GM12874 (cell line): Measurements from ENCODE around the gene NTRK3.

Experiments used
- TF ChIP-seq, protein P1 (sequence below): IDR thresholded peaks from 2 replicates; pipeline ENCODE4 v1.5.1; 2011; ENCODE audit warnings: low read depth, mild to moderate bottlenecking, control low read depth, low read length, moderate library complexity; ENCODE audit not compliant: insufficient read depth

Gene NTRK3

GRCh38 chr15:88239594-88239993 lies 16.9 kb downstream of the NTRK3 start:
- TF ChIP-seq, protein P1, sequence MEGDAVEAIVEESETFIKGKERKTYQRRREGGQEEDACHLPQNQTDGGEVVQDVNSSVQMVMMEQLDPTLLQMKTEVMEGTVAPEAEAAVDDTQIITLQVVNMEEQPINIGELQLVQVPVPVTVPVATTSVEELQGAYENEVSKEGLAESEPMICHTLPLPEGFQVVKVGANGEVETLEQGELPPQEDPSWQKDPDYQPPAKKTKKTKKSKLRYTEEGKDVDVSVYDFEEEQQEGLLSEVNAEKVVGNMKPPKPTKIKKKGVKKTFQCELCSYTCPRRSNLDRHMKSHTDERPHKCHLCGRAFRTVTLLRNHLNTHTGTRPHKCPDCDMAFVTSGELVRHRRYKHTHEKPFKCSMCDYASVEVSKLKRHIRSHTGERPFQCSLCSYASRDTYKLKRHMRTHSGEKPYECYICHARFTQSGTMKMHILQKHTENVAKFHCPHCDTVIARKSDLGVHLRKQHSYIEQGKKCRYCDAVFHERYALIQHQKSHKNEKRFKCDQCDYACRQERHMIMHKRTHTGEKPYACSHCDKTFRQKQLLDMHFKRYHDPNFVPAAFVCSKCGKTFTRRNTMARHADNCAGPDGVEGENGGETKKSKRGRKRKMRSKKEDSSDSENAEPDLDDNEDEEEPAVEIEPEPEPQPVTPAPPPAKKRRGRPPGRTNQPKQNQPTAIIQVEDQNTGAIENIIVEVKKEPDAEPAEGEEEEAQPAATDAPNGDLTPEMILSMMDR, result no peak

- TF ChIP-seq, protein P1, result no peak
Observed at GRCh38 chr15:88238618-88239430, 17.7 kb downstream of the NTRK3 start.

DNA sequence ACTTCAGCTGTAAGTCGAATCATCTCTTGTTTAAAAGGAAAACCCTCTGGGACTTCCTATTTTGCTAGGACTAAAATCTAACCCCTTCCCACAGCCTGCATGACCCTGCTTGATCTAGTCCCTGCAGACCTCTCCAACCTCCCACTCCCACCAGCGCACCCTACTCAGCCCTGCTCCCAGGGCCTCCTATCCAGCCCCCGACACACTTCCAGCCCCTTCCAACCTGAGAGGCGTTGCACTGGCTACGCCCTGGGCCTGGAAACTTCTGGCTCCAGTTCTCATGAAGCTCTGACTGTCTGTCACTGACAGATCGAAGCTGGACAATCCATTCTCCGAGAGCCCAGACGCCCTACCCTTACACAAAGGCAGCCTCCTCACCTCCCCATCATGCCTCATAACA lies 21.8 kb downstream of the NTRK3 start:
- TF ChIP-seq, protein P1, result no peak

GRCh38 chr15:88233921-88234320 lies 22.6 kb downstream of the NTRK3 start:
- TF ChIP-seq, protein P1, result no peak

DNA sequence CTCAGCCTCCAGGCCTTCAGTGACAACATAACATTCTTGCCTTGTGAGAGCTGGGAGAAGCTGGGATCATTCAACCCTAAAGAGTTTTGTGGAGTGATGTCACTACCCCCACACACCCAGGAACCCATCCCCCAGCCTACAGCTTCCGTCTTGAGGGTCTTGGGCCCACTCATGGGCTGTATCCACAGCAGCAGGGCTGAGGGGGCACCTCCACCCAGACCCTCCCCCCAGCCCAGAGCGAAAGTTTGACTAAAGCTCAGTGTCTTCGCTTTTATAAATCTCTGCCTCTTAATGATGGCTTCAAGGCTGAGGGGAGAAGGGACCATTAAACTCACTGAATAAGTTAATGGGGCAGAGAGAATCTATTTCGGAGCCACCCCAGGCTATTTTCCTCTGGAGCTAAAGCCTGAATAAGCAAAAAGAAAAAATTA lies 23.8 kb downstream of the NTRK3 start:
- TF ChIP-seq, protein P1, result no peak

GRCh38 chr15:88231909-88232644 lies 24.5 kb downstream of the NTRK3 start:
- TF ChIP-seq, protein P1, result no peak

GRCh38 chr15:88230823-88231222 lies 25.7 kb downstream of the NTRK3 start:
- TF ChIP-seq, protein P1, result no peak
